GM19467 (cell line): ENCODE data around the gene SCGN.

Source experiments
- ATAC-seq: cut with Tn5 transposase; IDR thresholded peaks from one replicate; pipeline ENCODE4 v1.9.1; 2021; ENCODE audit warnings: mild to moderate bottlenecking, moderate library complexity; ENCODE audit not compliant: unreplicated experiment

The SCGN gene

DNA sequence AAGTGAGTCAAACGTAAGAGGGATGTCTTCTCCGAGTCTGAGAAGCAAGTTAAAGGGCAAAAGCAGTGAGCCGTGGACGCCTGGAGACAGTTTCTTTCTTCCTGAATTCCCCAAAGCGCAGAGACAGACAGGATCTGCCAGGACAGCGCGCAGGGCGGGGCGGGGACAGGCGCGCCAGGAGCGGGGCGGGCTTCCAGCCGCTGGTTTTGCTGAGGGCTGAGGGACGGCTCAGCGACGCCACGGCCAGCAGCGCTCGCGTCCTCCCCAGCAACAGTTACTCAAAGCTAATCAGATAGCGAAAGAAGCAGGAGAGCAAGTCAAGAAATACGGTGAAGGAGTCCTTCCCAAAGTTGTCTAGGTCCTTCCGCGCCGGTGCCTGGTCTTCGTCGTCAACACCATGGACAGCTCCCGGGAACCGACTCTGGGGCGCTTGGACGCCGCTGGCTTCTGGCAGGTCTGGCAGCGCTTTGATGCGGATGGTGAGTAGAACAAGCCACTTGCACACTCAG lies at the start of gene SCGN:
TSS of gene SCGN (plus strand) at position 209 of the 509 bp plus-strand sequence. CDS start at position 398, 189 bp downstream.
- no peak for ATAC-seq

DNA sequence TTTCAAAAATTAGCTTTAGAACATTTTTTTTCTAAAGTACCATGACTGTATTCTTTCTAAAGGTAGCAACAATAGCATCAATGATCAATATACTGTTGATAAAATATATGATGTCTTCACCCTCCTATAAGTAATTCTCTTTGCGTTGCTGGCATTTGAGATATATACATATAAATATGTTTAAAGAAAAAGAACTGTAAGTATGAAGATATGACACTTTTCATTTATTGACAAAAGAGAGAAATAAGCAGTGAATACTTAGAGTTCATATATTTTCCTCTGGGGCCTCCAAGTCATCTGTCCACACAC lies 49.4 kb upstream of the SCGN start:
- no peak for ATAC-seq

GRCh38 chr6:25603251-25603650 lies 48.8 kb upstream of the SCGN start:
- ATAC-seq, result no peak

GRCh38 chr6:25606151-25606550 lies 45.9 kb upstream of the SCGN start:
- ATAC-seq, result no peak

- no peak for ATAC-seq
Measured at GRCh38 chr6:25608558-25609174, 43.3 kb upstream of the SCGN start.

DNA sequence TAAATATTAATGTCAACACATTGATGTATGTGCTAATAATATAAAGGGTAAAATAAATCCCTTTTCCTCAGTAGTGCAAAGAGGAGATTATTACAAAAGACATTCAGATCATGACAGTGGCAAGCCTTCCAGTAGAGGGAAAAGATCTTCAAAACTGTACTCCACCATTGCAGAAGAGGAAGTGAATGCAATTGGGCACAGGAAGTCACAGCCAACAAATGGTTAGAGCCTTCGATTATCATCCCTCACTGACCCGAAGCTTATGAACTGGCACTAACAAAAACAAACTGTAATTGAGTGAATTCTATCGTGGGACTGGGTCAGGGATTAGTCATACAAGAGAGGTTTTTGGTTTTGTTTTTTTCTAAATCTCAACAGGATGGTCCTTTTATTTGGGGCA lies 39.3 kb upstream of the SCGN start:
- ATAC-seq, result no peak

- ATAC-seq, result no peak
Measured at GRCh38 chr6:25613415-25613814, 38.6 kb upstream of the SCGN start.

- no peak for ATAC-seq
Measured at GRCh38 chr6:25614052-25614451, 38.0 kb upstream of the SCGN start.

- no peak for ATAC-seq
Measured at GRCh38 chr6:25615471-25615870, 36.5 kb upstream of the SCGN start.

GRCh38 chr6:25617997-25618396 lies 34.0 kb upstream of the SCGN start:
- no peak for ATAC-seq

GRCh38 chr6:25619217-25619616 lies 32.8 kb upstream of the SCGN start:
- no peak for ATAC-seq

- ATAC-seq, result no peak
Measured at GRCh38 chr6:25620391-25620790, 31.6 kb upstream of the SCGN start.

GRCh38 chr6:25623065-25623464 lies 28.9 kb upstream of the SCGN start:
- ATAC-seq, result no peak

- ATAC-seq, result no peak
Measured at GRCh38 chr6:25623879-25624278, 28.1 kb upstream of the SCGN start.

DNA sequence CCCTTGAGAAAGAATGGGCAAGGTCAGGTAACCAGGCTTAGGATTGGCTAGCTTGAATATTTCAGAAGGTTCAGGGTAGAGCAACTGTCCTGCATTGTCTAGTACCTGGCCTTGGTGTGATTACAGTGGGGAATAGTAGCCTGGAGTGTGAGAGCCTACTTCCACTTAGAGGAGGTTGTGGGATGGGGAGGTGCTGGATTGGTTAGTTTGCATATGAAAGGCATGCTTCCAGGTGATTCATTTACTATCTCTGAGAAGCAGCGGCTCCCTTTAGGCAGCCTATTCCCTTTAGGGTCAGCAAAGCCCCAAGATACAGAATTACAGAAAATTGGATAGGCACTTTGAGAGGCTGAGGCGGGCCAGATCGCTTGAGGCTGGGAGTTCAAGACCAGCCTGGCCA lies 25.0 kb upstream of the SCGN start:
- no peak for ATAC-seq

GRCh38 chr6:25628471-25629197 lies 23.4 kb upstream of the SCGN start:
- ATAC-seq, result no peak

GRCh38 chr6:25629198-25629576 lies 22.8 kb upstream of the SCGN start:
- ATAC-seq, result no peak

DNA sequence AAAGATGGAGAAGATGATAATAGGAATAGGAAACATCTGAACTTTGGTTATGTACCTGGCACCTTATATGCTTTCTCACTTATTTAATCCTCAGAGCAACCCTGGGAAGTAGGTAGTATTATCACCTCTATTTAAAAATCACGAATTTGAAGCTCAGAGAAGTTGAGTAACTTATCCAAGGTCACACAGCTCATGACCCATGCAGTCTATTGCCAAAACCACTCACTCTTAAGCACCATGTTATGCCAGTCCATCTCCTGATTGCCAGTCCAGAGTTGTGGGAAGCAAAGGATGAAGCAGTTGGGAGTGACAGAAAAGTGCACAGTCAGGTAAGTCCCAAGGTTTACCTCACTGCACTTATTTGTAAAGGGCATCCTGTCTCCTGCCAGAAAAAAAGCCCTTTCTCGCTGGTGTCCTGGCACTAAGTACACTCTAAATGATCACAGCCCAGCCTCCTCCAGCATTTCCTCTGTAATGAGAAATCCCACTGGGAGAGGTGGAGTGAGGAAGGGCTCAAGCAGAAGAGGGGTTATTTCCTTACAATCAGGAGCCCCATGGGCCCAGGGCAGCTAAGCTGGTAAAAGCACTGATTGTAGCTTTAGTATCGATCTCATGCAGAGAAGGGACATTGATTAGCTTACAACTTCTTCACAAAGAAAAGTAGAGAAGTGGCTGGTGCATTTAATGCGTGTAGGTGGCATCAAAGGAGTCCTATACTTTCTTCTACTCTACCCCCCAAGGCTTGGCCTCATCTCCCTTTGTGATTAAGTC lies 21.3 kb upstream of the SCGN start:
- ATAC-seq, result no peak

DNA sequence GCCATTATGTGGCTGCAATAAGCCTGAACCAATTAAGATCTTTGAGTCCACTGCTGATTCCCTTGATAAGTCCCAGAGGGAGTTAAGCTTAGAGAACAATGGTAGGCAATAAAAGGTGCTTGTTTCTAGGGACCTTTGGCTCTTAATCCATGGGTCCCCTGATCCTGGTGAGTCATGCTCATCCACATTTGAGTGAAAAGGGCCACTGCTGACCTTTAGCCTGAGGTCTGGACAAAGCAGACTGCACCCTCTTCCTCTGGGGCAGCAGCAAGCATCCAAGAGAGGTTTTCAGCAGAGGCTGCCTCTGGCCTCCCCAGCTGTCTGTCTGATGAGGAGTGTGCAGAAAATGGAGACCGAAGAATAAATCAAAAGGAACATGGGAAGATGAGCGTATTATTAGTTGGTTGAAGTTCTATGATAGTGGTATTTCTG lies 16.1 kb upstream of the SCGN start:
- ATAC-seq, result no peak

GRCh38 chr6:25637211-25637610 lies 14.8 kb upstream of the SCGN start:
- no peak for ATAC-seq

DNA sequence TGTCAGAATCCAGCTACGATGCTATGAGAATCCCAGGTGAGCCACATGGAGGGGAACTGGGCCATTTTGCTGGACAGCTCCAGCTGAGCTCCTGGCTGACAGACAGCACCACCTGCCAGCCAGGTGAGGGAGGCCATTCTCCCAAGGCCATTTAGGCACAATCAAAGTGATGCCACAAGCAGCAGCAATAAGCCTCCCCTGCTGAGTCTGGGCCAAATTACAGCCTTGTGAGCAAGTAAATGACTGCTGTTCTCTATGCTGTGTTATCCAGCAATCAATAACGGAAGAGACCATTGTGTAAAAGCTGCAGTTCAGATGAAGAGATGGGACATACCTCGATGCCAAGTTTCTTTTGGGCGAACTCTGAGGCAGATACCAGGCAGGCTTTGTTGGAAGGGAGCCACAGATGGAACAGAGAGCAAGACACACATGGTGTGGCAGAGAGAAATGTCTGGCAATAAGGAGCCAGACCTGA lies 14.0 kb upstream of the SCGN start:
- ATAC-seq, result no peak

DNA sequence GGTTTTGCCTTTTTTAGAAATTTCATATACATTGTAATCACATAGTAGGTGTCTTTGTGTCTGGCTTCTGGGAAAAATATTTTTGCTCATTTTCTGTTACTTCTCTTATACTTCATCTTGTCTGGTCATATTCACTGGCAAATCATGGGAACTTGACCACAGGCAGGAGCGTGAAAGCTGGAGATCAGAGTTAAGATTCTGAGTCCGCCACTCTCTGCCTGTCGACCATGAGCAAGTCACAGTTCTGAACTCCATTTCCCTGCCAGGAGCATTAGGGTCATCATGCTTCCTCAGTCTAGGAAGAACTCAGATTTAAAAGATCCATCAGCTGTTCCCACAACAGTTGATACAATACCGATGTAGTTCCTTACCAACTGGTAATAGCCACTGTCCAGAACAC lies 12.4 kb upstream of the SCGN start:
- no peak for ATAC-seq
